ENCODE results near the gene GRID2.

GRID2 gene

DNA sequence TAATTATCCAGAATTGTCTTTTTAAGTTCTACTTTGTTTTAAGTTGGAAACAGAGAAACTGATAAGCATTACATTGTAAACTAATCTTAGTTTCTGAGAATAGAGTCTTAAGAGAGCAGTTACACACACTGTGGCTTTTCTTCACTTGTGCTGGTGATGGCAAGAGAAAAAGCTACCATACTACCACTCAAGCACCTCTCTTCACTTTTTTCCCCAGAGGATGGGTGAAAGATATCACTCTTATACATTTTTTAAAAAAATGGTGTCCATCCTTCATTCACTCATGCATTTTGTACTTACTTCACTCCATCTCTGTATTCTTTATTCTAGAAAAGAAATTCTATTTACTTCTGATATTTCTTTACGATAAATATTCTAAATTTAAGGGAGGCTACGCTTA lies 42.5 kb upstream of the GRID2 start:
- no peaks in the 10 kb centered on the region for H3K36me3 Mint-ChIP-seq (ENCODE audit: low read depth)
- no peak overlapping the region for H3K27ac Mint-ChIP-seq
- TF ChIP-seq, protein P1, sequence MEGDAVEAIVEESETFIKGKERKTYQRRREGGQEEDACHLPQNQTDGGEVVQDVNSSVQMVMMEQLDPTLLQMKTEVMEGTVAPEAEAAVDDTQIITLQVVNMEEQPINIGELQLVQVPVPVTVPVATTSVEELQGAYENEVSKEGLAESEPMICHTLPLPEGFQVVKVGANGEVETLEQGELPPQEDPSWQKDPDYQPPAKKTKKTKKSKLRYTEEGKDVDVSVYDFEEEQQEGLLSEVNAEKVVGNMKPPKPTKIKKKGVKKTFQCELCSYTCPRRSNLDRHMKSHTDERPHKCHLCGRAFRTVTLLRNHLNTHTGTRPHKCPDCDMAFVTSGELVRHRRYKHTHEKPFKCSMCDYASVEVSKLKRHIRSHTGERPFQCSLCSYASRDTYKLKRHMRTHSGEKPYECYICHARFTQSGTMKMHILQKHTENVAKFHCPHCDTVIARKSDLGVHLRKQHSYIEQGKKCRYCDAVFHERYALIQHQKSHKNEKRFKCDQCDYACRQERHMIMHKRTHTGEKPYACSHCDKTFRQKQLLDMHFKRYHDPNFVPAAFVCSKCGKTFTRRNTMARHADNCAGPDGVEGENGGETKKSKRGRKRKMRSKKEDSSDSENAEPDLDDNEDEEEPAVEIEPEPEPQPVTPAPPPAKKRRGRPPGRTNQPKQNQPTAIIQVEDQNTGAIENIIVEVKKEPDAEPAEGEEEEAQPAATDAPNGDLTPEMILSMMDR (IDR thresholded peaks at IDR 0.05; ENCODE audit: unreplicated experiment in 3 of 3): no peak
- H3K4me1 Mint-ChIP-seq: no peaks in the 10 kb centered on the region
- H3K27me3 Mint-ChIP-seq (ENCODE audit: low read depth): no peaks in the 10 kb centered on the region
- H3K9me3 Mint-ChIP-seq: peaks cover 4% of the 10 kb centered on the region
- H3K4me3 Mint-ChIP-seq: no peak overlapping the region

DNA sequence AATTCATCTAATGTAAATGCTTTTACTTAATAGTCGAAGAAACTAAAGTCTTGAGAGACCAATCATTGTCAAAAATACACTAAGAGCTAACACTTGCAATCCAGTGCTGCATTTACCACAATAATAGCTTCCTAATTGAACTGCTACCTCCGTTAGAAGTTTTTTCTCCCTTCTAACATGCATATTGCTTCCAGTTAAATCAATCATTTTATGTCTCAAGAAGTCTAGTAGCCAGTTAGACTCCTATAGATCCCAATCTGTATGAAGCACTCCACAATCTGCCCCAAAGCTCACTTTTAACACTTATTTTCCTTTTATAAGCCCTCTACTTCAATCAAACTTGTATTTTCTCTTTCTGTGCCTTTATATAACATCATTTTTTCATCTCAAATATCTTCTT lies 41.4 kb upstream of the GRID2 start:
- TF ChIP-seq, protein P1 (IDR thresholded peaks at IDR 0.05; ENCODE audit: unreplicated experiment in 3 of 3): no peak
- no peaks in the 10 kb centered on the region for H3K4me1 Mint-ChIP-seq
- H3K27me3 Mint-ChIP-seq (ENCODE audit: low read depth): no peaks in the 10 kb centered on the region
- no peaks in the 10 kb centered on the region for H3K36me3 Mint-ChIP-seq (ENCODE audit: low read depth)
- H3K4me3 Mint-ChIP-seq: no peak overlapping the region
- no peaks in the 10 kb centered on the region for H3K9me3 Mint-ChIP-seq
- H3K27ac Mint-ChIP-seq: no peak overlapping the region

DNA sequence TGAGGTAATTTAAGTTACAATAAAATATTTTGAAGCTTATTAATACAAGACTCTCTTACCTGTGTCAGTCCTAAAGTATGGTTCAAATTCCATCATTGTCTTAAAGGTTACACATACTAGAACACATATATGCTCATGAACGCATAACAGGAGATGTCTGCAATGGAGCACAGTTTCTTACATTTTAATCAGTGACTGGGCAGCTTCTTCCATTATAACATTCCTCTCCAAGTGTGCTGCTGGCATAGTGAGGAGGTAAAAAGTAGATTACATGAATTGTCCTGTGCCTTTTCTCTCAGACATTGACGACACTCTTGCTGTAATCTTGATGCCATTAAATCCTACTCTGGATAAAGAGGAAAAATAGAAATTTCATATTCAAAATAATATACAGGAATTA lies 40.8 kb upstream of the GRID2 start:
- Mint-ChIP-seq H3K4me1 (no peaks in the 10 kb centered on the region), H3K9me3 (no peaks in the 10 kb centered on the region), H3K4me3 (no peak overlapping the region), H3K36me3 (ENCODE audit: low read depth) (no peaks in the 10 kb centered on the region), H3K27ac (no peak overlapping the region), H3K27me3 (ENCODE audit: low read depth) (no peaks in the 10 kb centered on the region)
- TF ChIP-seq, protein P1 (IDR thresholded peaks at IDR 0.05; ENCODE audit: unreplicated experiment in 3 of 3): no peak

DNA sequence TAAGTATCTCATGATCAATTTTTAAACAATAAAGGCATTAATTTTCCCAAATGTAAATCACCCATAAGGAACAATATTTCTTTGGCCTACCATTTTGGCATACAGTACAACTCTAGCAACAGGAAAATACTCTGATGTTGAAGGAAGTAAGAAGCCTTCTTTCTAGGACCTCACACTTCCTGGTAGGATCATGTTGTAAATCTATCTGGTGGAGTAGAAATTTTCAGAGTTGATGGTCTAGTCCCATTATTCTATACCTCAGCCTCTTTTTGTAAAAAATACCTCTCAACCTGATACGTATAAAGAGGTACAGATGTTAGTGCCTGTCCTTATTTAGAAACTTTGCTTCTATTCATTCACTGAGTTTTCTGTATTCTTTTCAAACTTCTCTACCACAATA lies 40.2 kb upstream of the GRID2 start:
- Mint-ChIP-seq H3K4me1 (no peaks in the 10 kb centered on the region), H3K27me3 (ENCODE audit: low read depth) (no peaks in the 10 kb centered on the region), H3K9me3 (no peaks in the 10 kb centered on the region), H3K27ac (no peak overlapping the region), H3K36me3 (ENCODE audit: low read depth) (no peaks in the 10 kb centered on the region), H3K4me3 (no peak overlapping the region)
- TF ChIP-seq, protein P1 (IDR thresholded peaks at IDR 0.05; ENCODE audit: unreplicated experiment in 3 of 3): no peak

DNA sequence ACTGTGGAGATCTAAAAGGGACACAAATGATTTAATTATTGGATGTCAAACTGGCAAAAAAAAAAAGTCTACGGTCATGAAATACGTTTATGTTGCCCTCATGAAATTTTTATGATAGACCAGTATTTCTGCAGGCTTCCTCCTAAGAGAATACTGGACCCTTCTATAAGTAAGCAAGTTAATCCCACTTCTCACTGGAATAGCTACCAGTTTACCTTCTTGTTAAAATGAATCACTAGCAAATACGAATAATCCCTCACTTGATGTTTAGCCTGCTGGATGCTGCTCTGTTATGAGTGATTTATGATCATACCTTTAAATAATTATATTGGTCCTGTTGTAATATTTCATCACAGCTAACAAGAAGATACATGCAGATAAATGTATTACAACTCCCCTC lies 39.6 kb upstream of the GRID2 start:
- no peak overlapping the region for H3K4me3 Mint-ChIP-seq
- no peaks in the 10 kb centered on the region for H3K27me3 Mint-ChIP-seq (ENCODE audit: low read depth)
- no peaks in the 10 kb centered on the region for H3K9me3 Mint-ChIP-seq
- TF ChIP-seq, protein P1 (IDR thresholded peaks at IDR 0.05; ENCODE audit: unreplicated experiment in 3 of 3): no peak
- H3K27ac Mint-ChIP-seq: no peak overlapping the region
- no peaks in the 10 kb centered on the region for H3K4me1 Mint-ChIP-seq
- H3K36me3 Mint-ChIP-seq (ENCODE audit: low read depth): no peaks in the 10 kb centered on the region

DNA sequence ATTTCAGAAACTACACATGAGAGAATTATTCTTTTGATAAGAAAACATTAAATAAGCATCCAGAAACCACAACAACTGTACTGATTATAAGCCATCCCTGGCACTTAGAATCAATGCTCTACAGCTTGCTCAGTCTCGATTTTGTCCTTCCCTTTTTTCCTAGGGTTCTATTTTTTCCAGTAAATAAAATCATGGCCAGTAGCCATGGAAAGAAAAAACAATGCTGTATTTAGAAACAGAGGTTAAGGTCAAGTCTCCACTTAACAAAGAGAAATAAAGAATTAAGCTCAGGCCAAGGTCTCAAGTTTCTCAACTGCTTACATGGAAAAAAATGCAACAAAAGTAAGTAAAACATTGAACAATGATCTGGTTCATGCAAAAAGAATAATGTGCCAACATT lies 38.7 kb upstream of the GRID2 start:
- H3K4me1 Mint-ChIP-seq: no peaks in the 10 kb centered on the region
- H3K9me3 Mint-ChIP-seq: no peaks in the 10 kb centered on the region
- H3K4me3 Mint-ChIP-seq: no peak overlapping the region
- H3K36me3 Mint-ChIP-seq (ENCODE audit: low read depth): no peaks in the 10 kb centered on the region
- H3K27ac Mint-ChIP-seq: no peak overlapping the region
- TF ChIP-seq, protein P1 (IDR thresholded peaks at IDR 0.05; ENCODE audit: unreplicated experiment in 3 of 3): no peak
- H3K27me3 Mint-ChIP-seq (ENCODE audit: low read depth): no peaks in the 10 kb centered on the region

Measured in nephron (organoid).